HS-5 (cell line): ENCODE measurements around the gene GNB1L.

Experiments used
- DNase-seq: peaks from one replicate; pipeline ENCODE4 v3.0.0-alpha.2; 2012; ENCODE audit warnings: low read depth

GNB1L gene

DNA sequence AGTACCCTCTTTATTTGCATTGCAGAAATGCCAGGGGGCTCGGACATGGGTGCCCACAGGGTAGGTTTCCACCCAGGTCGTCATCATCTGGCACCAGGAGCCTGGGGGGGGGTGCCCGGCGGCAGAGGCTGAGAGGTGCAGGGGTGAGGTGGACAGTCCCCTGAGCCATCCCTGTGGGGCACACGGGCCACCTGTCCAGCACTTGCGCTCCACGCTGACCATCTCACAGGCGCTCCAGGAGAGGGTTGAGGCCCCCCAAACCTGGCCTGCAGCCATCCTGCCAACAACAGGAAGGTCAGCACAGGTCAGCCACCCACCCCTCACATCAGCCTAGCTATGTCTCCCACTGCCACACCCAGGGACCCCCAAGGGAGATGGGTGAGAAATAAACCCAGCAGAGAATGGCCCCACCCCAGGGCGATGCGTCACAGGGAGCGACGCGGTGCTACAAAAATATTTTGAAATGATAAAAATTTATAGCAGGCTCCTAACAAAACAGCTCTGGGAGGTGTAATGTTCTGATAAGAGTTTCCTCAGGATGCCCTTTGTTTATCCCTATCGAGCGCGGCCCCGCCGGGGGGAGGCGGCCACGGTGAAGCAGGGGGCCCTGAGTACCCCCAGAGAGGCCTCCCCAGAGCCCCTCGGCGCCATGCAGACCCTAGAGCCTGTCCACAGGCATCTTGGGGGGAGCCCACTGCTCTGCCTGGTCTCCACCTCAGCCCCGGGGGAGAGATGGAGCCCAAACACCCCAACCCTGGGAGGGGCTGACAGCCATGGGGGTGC is 21.0 kb upstream of the GNB1L start:
- DNase-seq = no peak

DNA sequence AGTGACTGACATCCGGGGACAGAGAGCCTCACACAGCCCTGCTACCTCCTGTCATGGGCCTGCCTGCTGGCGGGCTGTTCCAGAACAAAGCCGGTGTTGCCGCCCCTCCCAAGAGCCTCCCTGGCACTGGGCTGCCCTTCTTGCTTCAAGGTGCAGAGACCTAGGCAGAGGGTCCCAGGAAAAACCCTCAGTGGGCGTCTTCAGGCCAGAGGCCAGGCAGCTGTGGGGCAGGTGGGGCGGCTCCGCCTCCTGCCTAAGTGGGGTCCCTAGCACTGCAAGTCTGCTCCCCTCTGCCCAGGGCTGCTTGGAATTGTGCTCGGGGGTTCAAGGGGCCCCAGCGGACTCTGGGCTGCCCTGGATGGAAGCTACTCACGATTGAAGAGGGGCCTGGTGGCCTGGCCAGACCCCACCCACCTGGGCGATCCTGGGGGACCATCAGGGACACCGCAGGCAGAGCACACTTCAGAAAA is 20.4 kb upstream of the GNB1L start:
- DNase-seq = no peak

DNA sequence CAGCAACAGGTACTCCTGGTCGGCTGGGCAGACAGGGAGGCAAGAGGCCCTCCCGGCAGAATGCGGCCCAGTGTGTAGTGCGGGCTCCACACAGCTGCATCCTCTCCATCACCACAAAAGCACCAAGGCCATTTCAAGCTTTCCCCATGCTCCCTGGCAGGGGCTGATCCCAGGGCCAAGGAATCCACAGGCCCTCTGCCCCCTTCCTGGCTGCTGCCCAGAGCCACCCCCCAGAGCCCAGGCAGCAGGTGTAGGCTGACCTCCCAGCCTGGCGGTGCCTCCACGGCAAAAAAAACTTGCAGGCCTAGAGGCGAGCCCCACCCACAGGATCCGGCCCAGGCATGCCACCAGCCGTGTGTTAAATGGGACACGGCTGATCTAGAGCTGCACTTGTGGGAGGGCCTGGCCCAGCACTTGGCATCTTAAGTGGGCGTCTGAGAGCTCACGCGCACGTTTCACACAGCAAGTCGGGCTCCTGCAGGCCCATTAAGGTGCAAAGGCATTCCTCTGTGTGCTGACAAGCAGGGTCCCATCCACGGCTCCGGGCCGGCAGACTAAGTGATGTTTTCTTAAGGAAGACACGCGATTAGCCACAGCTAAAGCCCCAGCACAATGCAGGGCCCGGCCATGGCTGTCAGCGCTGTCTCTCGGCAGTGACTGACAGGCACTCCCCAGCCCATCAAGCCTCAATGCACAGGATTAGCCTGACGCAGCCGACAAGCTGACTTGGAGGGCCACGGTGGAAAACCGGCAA is 19.8 kb upstream of the GNB1L start:
- no peak for DNase-seq

DNA sequence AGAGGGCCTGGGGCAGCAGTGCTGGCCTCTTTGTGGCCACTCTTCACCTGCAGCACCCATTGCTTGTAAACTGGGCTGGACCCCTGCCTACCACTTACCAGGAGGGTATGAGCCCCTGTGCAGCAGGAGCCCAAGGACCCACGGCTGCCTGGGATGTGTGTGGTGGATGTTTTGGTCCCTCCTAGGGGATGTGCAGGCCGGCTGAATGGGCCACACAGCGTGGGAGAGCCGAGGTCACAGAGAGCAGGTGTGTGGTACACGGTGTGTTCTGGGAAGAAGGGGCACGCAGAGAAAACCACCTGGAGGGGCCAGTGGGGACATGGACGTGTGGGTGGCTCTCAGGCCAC is 19.3 kb upstream of the GNB1L start:
- no peak for DNase-seq

DNA sequence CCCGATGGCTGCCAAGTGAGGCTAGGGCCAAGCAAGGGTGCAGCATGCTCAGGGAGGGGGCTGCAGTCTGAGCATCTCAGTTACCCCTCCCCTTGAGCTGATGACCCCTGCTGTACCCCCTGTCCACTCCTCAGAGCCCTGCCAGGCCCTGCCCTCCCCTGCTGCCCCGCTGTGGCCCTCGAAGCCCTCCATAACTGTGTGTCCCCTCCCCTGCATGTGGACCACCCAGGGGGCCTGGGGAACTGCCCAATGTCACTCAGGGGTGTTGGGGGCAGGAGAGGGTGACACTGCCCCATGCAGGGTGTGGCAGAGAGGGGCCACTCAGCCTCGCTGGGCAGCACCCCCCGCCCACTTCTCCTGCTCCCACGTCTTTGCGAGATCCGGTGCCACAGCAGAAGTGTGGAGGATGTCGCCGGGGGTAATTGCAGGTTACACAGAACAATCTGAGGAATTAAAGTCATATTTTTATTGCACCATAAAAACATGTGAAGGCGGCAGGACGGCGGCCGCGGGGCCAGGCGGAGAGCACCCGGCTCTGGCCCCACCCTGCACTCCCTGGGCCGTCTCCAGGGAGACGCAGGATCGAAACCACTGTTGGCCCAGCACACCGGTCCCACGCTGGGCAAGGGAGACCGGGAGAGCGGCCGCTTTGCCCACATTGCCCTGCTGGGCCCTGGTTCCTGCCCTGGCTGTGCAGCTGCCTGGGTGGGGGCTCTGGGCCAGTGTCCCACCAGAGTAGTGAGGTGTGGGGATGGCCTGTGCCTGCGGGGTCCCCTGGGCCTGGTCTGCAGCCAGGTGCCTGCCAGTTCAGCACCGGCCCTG is 18.7 kb upstream of the GNB1L start:
- no peak for DNase-seq

DNA sequence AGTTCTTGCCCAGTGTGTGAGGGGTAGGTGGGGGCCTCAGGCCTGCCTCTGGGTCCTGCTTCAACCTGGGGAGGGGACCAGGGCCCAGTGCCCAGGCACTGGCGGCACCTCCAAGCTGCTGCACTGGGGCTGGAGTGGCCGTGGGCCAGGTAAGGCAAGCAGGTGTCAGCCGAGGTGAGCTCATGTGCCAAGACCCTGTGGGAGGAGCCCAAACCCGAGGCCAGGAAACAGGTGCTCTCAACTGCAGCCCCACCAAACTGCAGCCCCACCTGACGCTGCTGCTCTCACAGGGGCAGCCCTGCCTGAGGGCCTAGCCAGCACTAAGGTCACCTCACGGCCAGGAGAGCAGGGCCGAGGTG is 18.1 kb upstream of the GNB1L start:
- no peak for DNase-seq

DNA sequence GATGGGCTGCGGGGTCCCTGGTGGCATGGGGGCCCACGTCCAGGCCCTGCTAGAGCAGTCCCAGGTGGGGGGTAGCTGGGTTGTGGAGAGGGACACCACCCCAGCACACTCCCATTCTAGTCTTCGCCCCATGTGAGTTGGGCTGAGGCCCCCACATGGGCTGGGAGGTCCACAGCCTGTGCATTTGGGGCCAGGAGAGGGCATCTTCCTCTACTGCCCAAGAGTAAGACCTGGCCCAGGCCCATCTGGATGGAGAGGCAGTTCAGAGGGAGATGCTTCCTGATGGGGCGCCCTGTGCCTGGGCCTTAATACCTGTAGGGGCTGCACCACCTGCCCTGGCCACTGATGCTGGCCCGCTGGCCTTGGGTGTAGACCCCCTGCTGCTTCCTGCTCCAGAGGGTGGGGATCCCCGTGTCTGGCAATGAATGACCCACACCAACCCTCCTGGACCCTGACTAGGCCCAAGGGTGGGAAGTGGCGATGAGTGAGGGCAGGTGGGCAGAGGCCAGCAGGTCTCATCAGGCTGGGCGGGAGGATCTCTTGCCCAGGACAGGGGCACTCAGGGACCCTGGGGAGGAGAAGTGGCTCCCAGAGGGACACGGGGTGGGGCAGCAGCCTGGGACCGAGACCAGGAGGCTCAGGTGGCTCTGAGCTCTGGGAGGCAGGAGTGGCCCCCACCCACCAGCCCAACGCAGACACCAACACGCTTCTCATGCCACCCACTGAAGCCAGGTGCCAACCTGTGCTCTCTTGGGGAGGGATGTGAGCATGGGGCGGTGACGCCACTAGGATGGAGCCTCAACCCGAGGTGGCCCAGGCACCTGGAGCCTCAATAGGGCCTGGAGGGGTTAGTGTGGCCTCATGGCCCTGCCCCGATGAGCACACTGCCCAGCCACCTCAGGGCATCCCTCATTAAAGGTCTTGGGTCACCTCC is 17.4 kb upstream of the GNB1L start:
- DNase-seq = no peak

DNA sequence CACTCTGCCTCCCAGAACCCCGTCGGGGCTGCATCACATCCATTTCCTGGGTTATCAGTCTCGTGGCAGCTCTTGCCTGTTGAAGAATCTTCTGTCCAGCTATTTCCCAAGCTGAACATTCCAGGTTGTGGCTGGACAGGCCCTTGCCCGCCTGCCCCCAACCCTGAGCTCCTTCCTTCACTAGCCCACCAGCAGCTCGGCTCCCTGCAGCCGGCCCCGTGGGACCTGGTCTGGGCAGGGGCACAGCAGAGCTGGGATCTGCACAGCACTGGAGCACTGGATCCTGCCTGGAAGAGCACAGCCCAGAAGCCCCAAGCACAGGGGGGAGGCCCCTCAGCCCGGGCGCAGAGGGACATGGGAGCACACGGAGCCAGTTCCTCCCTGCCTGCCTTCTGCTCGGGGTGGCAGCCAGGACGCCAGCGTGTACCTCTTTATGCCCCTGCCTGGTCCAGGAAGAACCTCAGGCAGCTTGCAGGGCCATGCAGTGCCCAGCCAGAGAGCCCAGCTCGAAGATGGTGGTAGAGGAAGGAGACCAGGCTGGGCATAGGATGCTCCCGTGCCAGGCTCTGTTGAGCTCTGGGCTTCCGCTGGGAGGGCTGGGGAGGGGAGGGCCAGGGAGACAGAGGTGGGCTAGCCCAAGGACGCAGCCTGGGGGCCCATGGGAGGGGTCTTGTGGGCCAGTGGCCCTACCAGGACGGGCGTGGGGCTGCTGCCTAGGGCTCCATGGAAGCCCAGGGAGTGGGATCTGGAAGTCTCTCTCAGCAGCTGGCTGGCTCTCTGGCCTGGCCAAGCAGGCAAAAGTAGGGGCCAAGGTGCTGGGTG is 16.6 kb upstream of the GNB1L start:
- DNase-seq = no peak

DNA sequence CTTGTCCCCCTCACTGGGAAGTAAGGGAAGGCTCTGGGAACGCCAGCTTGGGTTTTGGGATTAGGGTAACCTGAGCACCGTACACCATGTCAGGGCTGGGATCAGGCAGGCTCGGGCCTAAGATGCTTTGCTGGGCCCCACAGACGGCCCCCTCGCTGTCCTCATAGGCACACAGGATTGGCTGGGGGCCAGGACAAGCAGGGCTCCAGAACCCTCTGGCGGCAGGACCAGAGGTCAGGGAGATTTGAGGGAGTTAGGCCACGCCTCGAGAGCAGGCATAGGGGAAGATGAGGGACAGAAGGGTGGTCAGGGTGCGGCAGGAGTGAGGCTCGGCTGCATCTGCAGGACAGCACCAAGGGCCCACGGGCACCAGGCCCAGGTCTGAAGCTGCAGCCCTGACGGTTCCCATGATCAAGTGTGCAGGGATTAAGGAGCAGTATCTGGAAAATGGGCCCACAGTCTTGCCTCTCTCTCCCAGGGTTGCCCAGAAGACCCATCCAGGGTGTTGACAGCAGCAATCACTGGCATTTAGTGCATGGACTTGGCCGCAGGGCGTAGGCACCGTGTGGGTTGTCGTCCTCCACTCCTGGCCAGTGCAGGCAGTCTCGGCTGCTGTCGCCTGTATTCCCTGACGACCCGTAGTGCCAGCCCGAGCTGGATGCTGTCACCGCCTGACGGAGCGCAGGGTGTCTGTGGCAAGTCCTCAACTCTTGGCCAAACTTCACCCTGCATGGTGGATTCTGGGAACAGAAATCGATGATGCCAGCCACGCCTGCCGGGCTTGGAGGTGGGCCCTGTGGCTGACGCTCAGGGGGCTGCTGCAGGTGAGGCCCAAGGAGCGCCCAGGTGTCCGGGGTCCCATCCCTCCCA is 15.7 kb upstream of the GNB1L start:
- DNase-seq = no peak

DNA sequence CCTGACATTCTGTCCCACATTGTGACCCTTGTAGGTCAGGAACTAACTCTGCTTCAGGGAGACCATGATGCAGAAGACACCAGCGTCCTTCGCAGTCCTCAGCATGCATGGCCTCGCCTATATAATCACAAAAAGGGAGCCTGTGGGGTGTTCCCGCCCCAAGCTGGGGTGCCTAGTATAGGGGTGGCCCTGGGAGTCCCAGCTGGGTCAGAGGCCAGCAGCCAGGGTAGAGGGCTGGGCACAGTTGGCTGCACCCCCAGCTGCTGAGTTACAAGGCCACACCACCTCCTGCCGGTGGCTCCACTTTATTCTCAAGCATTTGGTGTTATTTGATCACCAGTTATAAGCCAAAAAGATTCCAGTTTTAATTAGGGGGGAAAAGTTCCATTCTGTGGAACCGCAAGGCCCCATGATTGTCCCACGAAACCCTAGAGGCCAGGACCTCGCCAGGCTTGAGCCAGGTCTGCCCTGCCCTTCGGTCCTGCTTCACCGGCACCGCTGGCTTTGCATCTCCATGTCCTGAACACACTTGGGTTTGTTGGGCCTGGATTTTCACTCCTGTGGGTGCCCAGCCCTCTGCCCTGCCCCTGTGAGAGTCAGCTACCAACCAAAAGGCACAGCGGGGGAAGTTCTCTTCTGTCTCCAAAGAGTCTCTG is 15.0 kb upstream of the GNB1L start:
- DNase-seq = no peak

DNA sequence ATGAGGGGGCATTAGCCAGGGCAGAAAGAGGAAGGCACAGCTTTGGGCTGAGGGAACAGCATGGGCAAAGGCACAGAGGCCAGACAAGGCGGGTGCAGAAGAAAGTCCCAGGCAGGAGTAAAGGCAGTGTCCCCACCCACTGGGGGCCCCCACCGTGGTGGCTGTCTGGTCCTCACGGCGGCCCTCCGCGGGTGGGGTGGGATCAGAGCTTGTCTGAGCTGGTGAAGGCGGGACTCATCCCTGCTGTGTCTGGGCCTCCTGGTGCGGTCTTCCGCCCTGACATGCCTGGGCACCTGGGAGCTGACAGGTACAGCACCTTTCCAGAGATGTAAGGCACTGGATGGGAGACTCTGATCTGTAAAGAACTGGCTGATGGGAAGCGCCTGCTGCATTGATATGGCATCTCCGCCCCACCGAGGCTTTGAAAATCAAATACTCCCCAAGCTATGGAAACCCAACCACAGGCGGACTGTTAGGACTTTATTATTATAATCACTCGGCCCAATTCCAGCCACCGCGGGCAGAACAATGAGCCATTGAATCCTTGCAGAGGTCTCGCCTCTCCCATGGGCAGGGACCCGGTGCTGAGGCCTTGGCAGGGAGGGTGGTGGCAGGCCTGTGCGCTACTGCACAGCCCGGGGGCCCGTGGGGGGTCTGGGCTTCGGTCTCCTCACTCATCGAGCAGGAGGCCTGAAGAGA is 14.2 kb upstream of the GNB1L start:
- no peak for DNase-seq

DNA sequence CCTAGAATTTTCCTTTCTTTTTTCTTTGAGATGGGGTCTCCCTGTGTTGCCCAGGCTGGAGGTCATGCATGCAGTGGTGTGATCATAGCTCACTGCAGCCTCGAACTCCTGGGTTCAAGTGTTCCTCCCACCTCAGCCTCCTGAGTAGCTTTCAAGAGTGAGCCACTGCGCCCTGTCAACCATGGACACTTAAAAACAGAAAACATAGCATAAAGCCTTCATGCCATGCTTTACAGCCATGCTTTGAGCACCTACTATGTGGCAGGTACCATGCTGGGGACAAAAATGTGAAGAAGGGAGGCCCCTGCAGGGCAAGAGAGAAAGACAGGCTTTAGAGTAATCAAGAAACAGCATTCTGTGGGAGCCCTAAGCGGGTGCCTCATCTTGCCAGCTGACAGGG is 13.7 kb upstream of the GNB1L start:
- DNase-seq = no peak

DNA sequence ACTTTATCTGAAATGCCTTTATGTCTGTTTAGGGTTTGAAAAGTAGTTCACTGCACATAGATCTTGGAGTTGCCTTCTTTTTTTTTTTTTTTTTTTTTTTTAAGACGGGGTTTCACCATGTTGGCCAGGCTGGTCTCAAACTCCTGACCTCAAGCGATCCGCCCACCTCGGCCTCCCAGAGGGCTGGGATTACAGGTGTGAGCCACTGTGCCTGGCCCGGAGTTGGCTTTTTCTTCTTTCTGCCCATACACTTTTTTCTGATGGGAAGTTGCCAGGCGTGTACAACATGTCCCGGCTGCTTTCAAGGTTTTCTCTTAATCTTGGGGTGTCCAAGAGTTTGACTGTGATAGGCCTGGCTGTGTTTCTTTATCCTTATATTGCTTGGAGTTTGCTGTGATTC is 12.9 kb upstream of the GNB1L start:
- DNase-seq = no peak

DNA sequence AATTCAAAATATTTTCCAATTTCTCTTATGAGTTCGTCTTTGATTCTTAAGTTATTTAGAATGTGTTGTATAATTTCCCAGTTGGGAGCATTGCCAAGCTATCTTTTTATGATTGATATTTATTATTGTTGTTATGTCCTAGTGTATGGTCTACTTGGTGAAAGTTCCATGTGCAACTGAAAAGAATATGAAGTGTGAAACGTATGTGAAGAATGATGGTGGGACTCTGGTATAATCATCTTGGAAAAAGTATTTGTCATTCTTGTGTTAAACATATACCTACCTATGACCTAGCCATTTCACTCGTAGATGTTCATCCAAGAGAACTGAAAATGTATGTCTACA is 12.0 kb upstream of the GNB1L start:
- no peak for DNase-seq

DNA sequence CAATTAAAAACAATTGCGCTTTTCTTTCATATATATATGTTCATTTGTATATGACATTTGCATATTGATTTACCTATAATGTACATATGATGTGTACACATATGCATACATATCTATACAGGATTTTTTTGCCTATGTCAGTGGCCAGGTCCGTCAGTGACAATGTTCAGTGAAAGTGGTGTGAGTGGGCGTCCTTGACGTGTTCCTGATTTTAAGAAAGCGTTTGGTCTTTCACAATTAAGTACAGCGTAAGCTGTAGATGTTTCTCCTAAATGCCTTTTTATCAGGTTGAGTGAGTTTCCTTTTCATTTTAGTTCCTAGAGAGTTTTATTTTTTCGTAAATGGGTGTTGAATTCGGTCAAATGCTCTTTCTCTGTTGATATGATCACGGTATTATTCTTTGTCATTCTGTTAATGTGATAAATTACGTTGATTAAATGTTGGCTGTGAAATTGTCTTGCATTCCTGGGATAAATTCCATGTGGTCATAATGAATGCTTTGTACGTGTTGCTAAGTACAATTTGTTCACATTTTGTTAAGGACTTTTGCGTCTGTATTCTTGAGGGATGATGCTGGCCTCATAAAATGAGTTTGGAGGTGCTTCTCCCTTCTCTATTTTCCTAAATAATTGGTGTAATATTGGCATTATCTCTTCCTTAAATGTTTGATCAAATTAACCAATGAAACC is 10.6 kb upstream of the GNB1L start:
- DNase-seq = no peak

DNA sequence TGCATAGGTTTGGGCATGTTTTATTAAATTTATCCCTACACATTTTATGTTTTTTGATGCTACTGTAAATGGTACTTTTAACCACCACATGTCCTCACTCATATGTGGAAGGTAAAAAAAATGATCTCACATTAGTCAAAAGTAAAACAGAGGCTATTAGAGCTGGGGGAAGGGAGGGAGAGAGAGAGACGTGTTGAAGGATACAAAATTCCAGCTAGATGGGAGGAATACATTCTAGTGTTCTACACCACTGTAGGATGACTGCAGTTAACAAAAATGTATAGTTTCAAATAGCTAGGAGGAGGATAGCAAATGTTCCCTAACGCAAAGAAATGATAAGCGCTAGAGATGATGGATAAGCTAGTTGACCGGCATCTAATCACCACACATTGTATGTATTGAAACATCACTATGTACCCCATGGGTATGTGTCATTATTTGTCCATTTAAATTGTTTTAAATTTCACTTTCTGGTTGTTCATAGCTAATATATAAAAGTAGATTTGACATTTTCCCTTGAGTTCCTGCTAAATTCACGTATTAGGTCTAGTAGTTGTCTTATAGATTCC is 9.9 kb upstream of the GNB1L start:
- no peak for DNase-seq

DNA sequence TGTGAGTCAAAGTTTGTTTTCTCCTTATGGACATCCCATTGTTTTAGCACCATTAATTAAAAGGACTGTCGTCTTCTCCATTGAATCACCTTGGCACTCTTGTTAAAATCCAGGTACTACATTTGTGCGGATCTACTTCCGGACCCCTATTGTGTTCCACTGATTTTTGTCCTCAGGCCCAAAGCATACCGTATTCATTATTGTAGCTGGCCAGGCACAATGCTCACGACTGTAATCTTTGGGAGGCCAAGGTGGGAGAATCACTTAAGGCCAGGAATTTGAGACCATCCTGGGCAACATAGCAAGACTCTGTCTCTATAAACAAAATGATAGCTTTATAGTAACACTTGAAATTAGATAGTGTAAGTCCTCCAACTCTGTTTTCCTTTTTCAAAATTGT is 8.9 kb upstream of the GNB1L start:
- DNase-seq = no peak
